Upper lobe of left lung (tissue), 6 donors: ENCODE results near the gene SMAD6. TPM values are rescaled to one million over a fixed set of nuclear protein-coding genes. Genes with fewer than 3 reads are reported as not detected.

Experiments
- ATAC-seq, 2 donors: fragments of 200-7000 bp; cut with Tn5 transposase; one replicate each; pipeline ENCODE4 v1.9.1; 2022; ENCODE audit warnings: mild to moderate bottlenecking in 2 of 2, moderate library complexity in 2 of 2; ENCODE audit not compliant: low FRiP score in 2 of 2
- DNase-seq, 2 donors: peaks; one replicate each; pipeline ENCODE4 v3.0.0-alpha.2; 2019 to 2020
- H3K27ac ChIP-seq, 4 donors: fragments of 200-600 bp; sonication (generic); one replicate each; pipeline ENCODE4 v1.5.1; 2016 to 2019
- H3K27me3 ChIP-seq, 4 donors: fragments of 200-600 bp; sonication (generic); one replicate each; pipeline ENCODE4 v1.5.1; 2017 to 2019
- H3K36me3 ChIP-seq, 4 donors: fragments of 200-600 bp; sonication (generic); one replicate each; pipeline ENCODE4 v1.5.1; 2016 to 2019
- H3K4me1 ChIP-seq, 4 donors: fragments of 200-600 bp; sonication (generic); one replicate each; pipeline ENCODE4 v1.5.1; 2018 to 2019
- H3K4me3 ChIP-seq, 4 donors: fragments of 200-600 bp; sonication (generic); one replicate each; pipeline ENCODE4 v1.5.1; 2017 to 2019; ENCODE audit warnings: mild to moderate bottlenecking in 2 of 4, moderate library complexity in 1 of 4
- H3K9me3 ChIP-seq, 4 donors: fragments of 200-600 bp; sonication (generic); one replicate each; pipeline ENCODE4 v1.5.1; 2018 to 2019
- CTCF ChIP-seq, 6 experiments: fragments of 450-650 bp in 4 of 6; fragments of 200-600 bp in 2 of 6; sonication (generic) in 2 of 6; IDR thresholded peaks; one replicate each; pipeline ENCODE4 v1.5.1; 2016 to 2019; ENCODE audit warnings: antibody characterized with exemption in 6 of 6
- EP300 ChIP-seq, 4 donors: sonication (generic); formaldehyde crosslinking; IDR thresholded peaks; one replicate each; pipeline ENCODE4 v1.5.1; 2017; ENCODE audit warnings: antibody characterized with exemption in 4 of 4, control low read depth in 2 of 4
- POLR2A ChIP-seq, 4 donors: fragments of 450-650 bp; IDR thresholded peaks; one replicate each; pipeline ENCODE4 v1.5.1; 2016 to 2017; ENCODE audit warnings: antibody characterized with exemption in 4 of 4, mild to moderate bottlenecking in 2 of 4
- POLR2AphosphoS5 ChIP-seq, 2 donors: sonication (generic); formaldehyde crosslinking; IDR thresholded peaks; one replicate each; pipeline ENCODE4 v1.5.1; 2017; ENCODE audit warnings: antibody characterized with exemption in 2 of 2
- WGBS, 2 donors: methylation state at CpG; one replicate each; pipeline ENCODE4 v1.1.5; 2017 to 2018; 5-methylcytosine and 5-hydroxymethylcytosine counted together
- total RNA-seq, 6 donors: library from RNA; depleted of rRNA in 4 of 6; stranded (reverse); fragments of >200 nt in 4 of 6; gene quantifications; one replicate each; pipeline versions ENCODE4 v1.1.0 to v1.2.1, GENCODE V29; 2016 to 2021
- donor health status: DM: no; HTN: no; CAD: no; lungs with moderate emphysema.
- donor health status: DM: no; HTN: yes; CAD: no; lungs with severe emphysema.

SMAD6 gene
- total RNA-seq, 6 donors from 2014 or later = 76.6 to 377 (median 102) TPM

- 91 to 98% methylated on average over 4 of the region's 4 CpGs for WGBS, 2 donors
- no peak for DNase-seq
- TF ChIP-seq POLR2AphosphoS5 (IDR thresholded peaks at IDR 0.05) (no peak), CTCF (IDR thresholded peaks at IDR 0.05) (no peak), EP300 (IDR thresholded peaks at IDR 0.05) (no peak), POLR2A (IDR thresholded peaks at IDR 0.05) (no peak)
- H3K27ac ChIP-seq = no peak overlapping the region
- no peak overlapping the region for H3K4me3 ChIP-seq
- no peaks in the 10 kb centered on the region for H3K36me3 ChIP-seq
- peaks cover under 1 to 19% (median 3%) of the 10 kb centered on the region in 4 donors for H3K4me1 ChIP-seq
- ATAC-seq = no peak
- H3K9me3 ChIP-seq = no peaks in the 10 kb centered on the region
- H3K27me3 ChIP-seq = no peaks in the 10 kb centered on the region
Measured at GRCh38 chr15:66829551-66830121, 127.6 kb downstream of the SMAD6 start.

- DNase-seq = no peak
- WGBS, 2 donors = 73 to 77% methylated on average over 6 of the region's 6 CpGs
- no peak overlapping the region for H3K4me3 ChIP-seq
Measured at GRCh38 chr15:66830358-66830757, 128.3 kb downstream of the SMAD6 start.

GRCh38 chr15:66830823-66831222 lies 128.8 kb downstream of the SMAD6 start:
- ATAC-seq (no peak), DNase-seq (no peak)
- no peaks in the 10 kb centered on the region for H3K9me3 ChIP-seq
- no peak overlapping the region for H3K27ac ChIP-seq
- H3K36me3 ChIP-seq = no peaks in the 10 kb centered on the region
- no peaks in the 10 kb centered on the region for H3K27me3 ChIP-seq
- no peak overlapping the region for H3K4me3 ChIP-seq
- H3K4me1 ChIP-seq = peaks cover 9 to 27% (median 10%) of the 10 kb centered on the region in 4 donors
- WGBS, 2 donors = 80 to 87% methylated on average over 3 of the region's 3 CpGs
- TF ChIP-seq EP300 (IDR thresholded peaks at IDR 0.05) = no peak
- no peak for TF ChIP-seq POLR2AphosphoS5 (IDR thresholded peaks at IDR 0.05)
- TF ChIP-seq CTCF (IDR thresholded peaks at IDR 0.05) = no peak
- TF ChIP-seq POLR2A (IDR thresholded peaks at IDR 0.05) = no peak

More at GRCh38 chr15:66830358-66830757, 128.3 kb downstream of the SMAD6 start:
- H3K27ac ChIP-seq = no peak overlapping the region
- no peaks in the 10 kb centered on the region for H3K9me3 ChIP-seq
- TF ChIP-seq EP300 (IDR thresholded peaks at IDR 0.05) (no peak), POLR2A (IDR thresholded peaks at IDR 0.05) (no peak), POLR2AphosphoS5 (IDR thresholded peaks at IDR 0.05) (no peak), CTCF (IDR thresholded peaks at IDR 0.05) (no peak)
- ATAC-seq = no peak
- H3K27me3 ChIP-seq = no peaks in the 10 kb centered on the region
- H3K4me1 ChIP-seq = peaks cover 8 to 26% (median 10%) of the 10 kb centered on the region in 4 donors
- no peaks in the 10 kb centered on the region for H3K36me3 ChIP-seq

- 75 to 78% methylated on average over 4 of the region's 4 CpGs for WGBS, 2 donors
- DNase-seq (no peak), ATAC-seq (no peak)
- H3K27ac ChIP-seq = no peak overlapping the region
- H3K27me3 ChIP-seq = no peaks in the 10 kb centered on the region
- no peaks in the 10 kb centered on the region for H3K36me3 ChIP-seq
- peaks cover 9 to 27% (median 10%) of the 10 kb centered on the region in 4 donors for H3K4me1 ChIP-seq
- TF ChIP-seq EP300 (IDR thresholded peaks at IDR 0.05) (no peak), POLR2A (IDR thresholded peaks at IDR 0.05) (no peak), POLR2AphosphoS5 (IDR thresholded peaks at IDR 0.05) (no peak), CTCF (IDR thresholded peaks at IDR 0.05) (no peak)
- H3K4me3 ChIP-seq = no peak overlapping the region
- H3K9me3 ChIP-seq = no peaks in the 10 kb centered on the region
Measured at GRCh38 chr15:66831289-66831688, 129.3 kb downstream of the SMAD6 start.

GRCh38 chr15:66831801-66832390 lies 129.9 kb downstream of the SMAD6 start:
- WGBS, 2 donors = 85 to 87% methylated on average over 14 of the region's 14 CpGs
- H3K4me1 ChIP-seq = peaks cover 9 to 27% (median 10%) of the 10 kb centered on the region in 4 donors
- no peaks in the 10 kb centered on the region for H3K9me3 ChIP-seq
- DNase-seq (peak in 1 of 2 donors; percentile 38), ATAC-seq (no peak)
- no peak for TF ChIP-seq POLR2AphosphoS5 (IDR thresholded peaks at IDR 0.05)
- no peak for TF ChIP-seq POLR2A (IDR thresholded peaks at IDR 0.05)
- TF ChIP-seq CTCF (IDR thresholded peaks at IDR 0.05) = no peak
- no peak for TF ChIP-seq EP300 (IDR thresholded peaks at IDR 0.05)
- no peaks in the 10 kb centered on the region for H3K27me3 ChIP-seq
- H3K27ac ChIP-seq = no peak overlapping the region
- no peak overlapping the region for H3K4me3 ChIP-seq
- H3K36me3 ChIP-seq = no peaks in the 10 kb centered on the region
